Measurements from ENCODE around the gene CELF5.
A peak's percentile ranks its signal among the peaks of the same experiment; 100 is the strongest.
"Not testable (repeated sequence)": the region's sequence is repeated elsewhere in the genome, so short reads cannot be mapped to it uniquely, and the experiment has no call there.

The CELF5 gene

GRCh38 chr19:3293560-3293959 lies 69.1 kb downstream of the CELF5 start:
- no peak overlapping the region for H3K27ac ChIP-seq
- TF ChIP-seq CTCF (IDR thresholded peaks at IDR 0.05) = no peak
- TF ChIP-seq ZFX (IDR thresholded peaks at IDR 0.05; ENCODE audit: borderline replicate concordance) = no peak

- no peak for TF ChIP-seq ZFX (IDR thresholded peaks at IDR 0.05; ENCODE audit: borderline replicate concordance)
- no peak for TF ChIP-seq CTCF (IDR thresholded peaks at IDR 0.05)
- H3K27ac ChIP-seq = no peak overlapping the region
Observed at GRCh38 chr19:3294080-3294850, 69.8 kb downstream of the CELF5 start.

GRCh38 chr19:3295581-3295980 lies 71.1 kb downstream of the CELF5 start:
- TF ChIP-seq CTCF (IDR thresholded peaks at IDR 0.05) (no peak), ZFX (IDR thresholded peaks at IDR 0.05; ENCODE audit: borderline replicate concordance) (no peak)
- H3K27ac ChIP-seq = no peak overlapping the region

GRCh38 chr19:3296034-3296433 lies 71.6 kb downstream of the CELF5 start:
- no peak overlapping the region for H3K27ac ChIP-seq
- TF ChIP-seq ZFX (IDR thresholded peaks at IDR 0.05; ENCODE audit: borderline replicate concordance) = no peak

- H3K27ac ChIP-seq = no peak overlapping the region
- TF ChIP-seq CTCF (IDR thresholded peaks at IDR 0.05) (no peak), ZFX (IDR thresholded peaks at IDR 0.05; ENCODE audit: borderline replicate concordance) (no peak)
Observed at GRCh38 chr19:3296446-3296845, 72.0 kb downstream of the CELF5 start.

GRCh38 chr19:3298853-3299449 lies 74.5 kb downstream of the CELF5 start:
- H3K27ac ChIP-seq = no peak overlapping the region
- TF ChIP-seq CTCF (IDR thresholded peaks at IDR 0.05) = no peak
- no peak for TF ChIP-seq ZFX (IDR thresholded peaks at IDR 0.05; ENCODE audit: borderline replicate concordance)

GRCh38 chr19:3300566-3300965 lies 76.1 kb downstream of the CELF5 start:
- not testable (repeated sequence) for H3K27ac ChIP-seq

- H3K27ac ChIP-seq = no peak overlapping the region
- TF ChIP-seq CTCF (IDR thresholded peaks at IDR 0.05) = peak; percentile 21; the same call in 1 of the 2 replicates
- TF ChIP-seq ZFX (IDR thresholded peaks at IDR 0.05; ENCODE audit: borderline replicate concordance) = no peak
Observed at GRCh38 chr19:3302755-3303154, 78.3 kb downstream of the CELF5 start.

All from 22Rv1 (cell line).